Kidney epithelial cell (primary cell): ENCODE data around the gene TLE7. TPM values are rescaled to one million over a fixed set of nuclear protein-coding genes. Genes with fewer than 3 reads are reported as not detected.

Source experiments
- DNase-seq: peaks from one replicate; pipeline ENCODE4 v3.0.0-alpha.2; 2010; ENCODE audit warnings: low read depth
- H3K27me3 ChIP-seq: 2 replicates; pipeline ENCODE4 v1.6.0; 2011; ENCODE audit warnings: low read length; ENCODE audit not compliant: control insufficient read depth, insufficient read depth
- H3K36me3 ChIP-seq: 2 replicates; pipeline ENCODE4 v1.5.1; 2011; ENCODE audit warnings: low read length; ENCODE audit not compliant: control insufficient read depth, insufficient read depth
- H3K4me3 ChIP-seq: 2 replicates; pipeline ENCODE4 v1.5.1; 2011; ENCODE audit warnings: low read depth, mild to moderate bottlenecking, control low read depth, low read length
- total RNA-seq: library from RNA; depleted of rRNA; stranded (reverse); fragments of >200 nt; gene quantifications from 2 replicates; pipeline ENCODE4 v1.2.3, GENCODE V29; 2015
- TF ChIP-seq, protein P1 (sequence below): IDR thresholded peaks from 2 replicates; pipeline ENCODE4 v1.5.1; 2011; ENCODE audit warnings: mild to moderate bottlenecking, moderate library complexity, low read length, control low read depth, inconsistent platforms; ENCODE audit not compliant: insufficient read depth, poor library complexity, severe bottlenecking

TLE7 gene
- total RNA-seq, 1 donor from 2014 or later, result not detected

DNA sequence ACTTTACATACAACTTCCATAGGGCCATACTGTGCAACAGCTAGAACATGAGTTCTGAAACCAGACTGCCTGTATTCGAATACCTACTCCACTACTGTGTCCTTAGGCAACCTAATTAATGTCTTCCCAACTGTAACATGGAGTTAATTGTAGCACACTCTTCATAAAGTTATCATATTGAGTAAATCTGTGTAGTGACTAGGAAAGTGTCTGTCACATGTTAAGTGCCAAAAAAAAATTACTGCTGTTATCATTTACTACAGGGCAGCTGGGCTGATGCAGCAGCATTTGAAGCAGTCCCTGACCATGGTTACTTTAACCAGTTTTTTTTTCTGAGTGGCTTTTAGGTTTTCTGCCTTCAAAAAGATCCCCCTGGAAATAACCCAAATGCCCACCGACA lies 31.1 kb upstream of the TLE7 start:
- no peak overlapping the region for H3K4me3 ChIP-seq
- H3K27me3 ChIP-seq, result no peaks in the 10 kb centered on the region
- peaks cover 2% of the 10 kb centered on the region for H3K36me3 ChIP-seq
- DNase-seq, result no peak
- TF ChIP-seq, protein P1, sequence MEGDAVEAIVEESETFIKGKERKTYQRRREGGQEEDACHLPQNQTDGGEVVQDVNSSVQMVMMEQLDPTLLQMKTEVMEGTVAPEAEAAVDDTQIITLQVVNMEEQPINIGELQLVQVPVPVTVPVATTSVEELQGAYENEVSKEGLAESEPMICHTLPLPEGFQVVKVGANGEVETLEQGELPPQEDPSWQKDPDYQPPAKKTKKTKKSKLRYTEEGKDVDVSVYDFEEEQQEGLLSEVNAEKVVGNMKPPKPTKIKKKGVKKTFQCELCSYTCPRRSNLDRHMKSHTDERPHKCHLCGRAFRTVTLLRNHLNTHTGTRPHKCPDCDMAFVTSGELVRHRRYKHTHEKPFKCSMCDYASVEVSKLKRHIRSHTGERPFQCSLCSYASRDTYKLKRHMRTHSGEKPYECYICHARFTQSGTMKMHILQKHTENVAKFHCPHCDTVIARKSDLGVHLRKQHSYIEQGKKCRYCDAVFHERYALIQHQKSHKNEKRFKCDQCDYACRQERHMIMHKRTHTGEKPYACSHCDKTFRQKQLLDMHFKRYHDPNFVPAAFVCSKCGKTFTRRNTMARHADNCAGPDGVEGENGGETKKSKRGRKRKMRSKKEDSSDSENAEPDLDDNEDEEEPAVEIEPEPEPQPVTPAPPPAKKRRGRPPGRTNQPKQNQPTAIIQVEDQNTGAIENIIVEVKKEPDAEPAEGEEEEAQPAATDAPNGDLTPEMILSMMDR, result no peak

DNA sequence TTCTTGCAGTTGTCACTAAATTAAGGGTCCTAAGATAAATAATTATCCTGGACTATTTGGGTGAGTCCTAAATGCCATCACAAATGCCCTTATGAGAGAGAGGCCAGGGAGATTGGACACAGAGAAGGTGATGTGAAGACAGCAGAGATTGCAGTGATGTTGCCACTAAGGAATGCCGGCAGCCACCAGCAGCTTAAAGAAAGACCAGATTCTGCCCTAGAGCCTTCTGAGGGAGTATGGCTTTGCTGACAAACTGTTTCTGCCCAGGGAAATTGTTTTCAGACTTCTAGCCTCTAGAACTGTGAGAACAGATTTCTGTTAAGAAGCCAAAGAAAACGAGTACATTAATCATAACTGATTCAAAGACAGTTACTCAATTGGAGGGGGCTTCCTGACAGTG lies 30.2 kb upstream of the TLE7 start:
- H3K27me3 ChIP-seq, result no peaks in the 10 kb centered on the region
- TF ChIP-seq, protein P1, result no peak

GRCh38 chr16:71467810-71468209 lies 26.0 kb upstream of the TLE7 start:
- TF ChIP-seq, protein P1, result no peak
- Histone ChIP-seq H3K27me3 (no peaks in the 10 kb centered on the region), H3K36me3 (no peaks in the 10 kb centered on the region), H3K4me3 (no peak overlapping the region)
- no peak for DNase-seq

More for the DNA sequence above, 30.2 kb upstream of the TLE7 start:
- H3K4me3 ChIP-seq, result no peak overlapping the region
- H3K36me3 ChIP-seq, result peaks cover 2% of the 10 kb centered on the region
- DNase-seq, result no peak

GRCh38 chr16:71464231-71464630 lies 22.4 kb upstream of the TLE7 start:
- TF ChIP-seq, protein P1, result no peak
- no peak for DNase-seq
- Histone ChIP-seq H3K36me3 (no peaks in the 10 kb centered on the region), H3K27me3 (no peaks in the 10 kb centered on the region), H3K4me3 (no peak overlapping the region)

GRCh38 chr16:71461686-71462648 lies 20.1 kb upstream of the TLE7 start, which contains the start of gene ZNF23:
ZNF23 (minus strand) TSS chr16:71462247; CDS start chr16:71456796, 5,451 bp downstream.
- no peaks in the 10 kb centered on the region for H3K36me3 ChIP-seq
- TF ChIP-seq, protein P1, result no peak
- no peaks in the 10 kb centered on the region for H3K27me3 ChIP-seq
- DNase-seq, result no peak
- H3K4me3 ChIP-seq, result peak within 1 kb of the TSS; percentile 60
